Esophagus (tissue), 2 donors: ENCODE measurements around the gene RPP30. TPM values are rescaled to one million over a fixed set of nuclear protein-coding genes. Genes with fewer than 3 reads are reported as not detected.

Source experiments
- H3K27ac ChIP-seq, 2 donors: one replicate each; pipeline ENCODE4 v1.5.1; 2013; ENCODE audit warnings: low read depth in 2 of 2, mild to moderate bottlenecking in 2 of 2, inconsistent platforms in 1 of 2, low read length in 1 of 2, moderate library complexity in 1 of 2
- H3K27me3 ChIP-seq, 2 donors: one replicate each; pipeline ENCODE4 v1.6.1; 2013; ENCODE audit warnings: low read length in 2 of 2, control low read depth in 1 of 2, mild to moderate bottlenecking in 1 of 2; ENCODE audit not compliant: insufficient read depth in 2 of 2, control insufficient read depth in 1 of 2
- H3K36me3 ChIP-seq, 2 donors: one replicate each; pipeline ENCODE4 v1.6.1; 2013; ENCODE audit warnings: low read length in 1 of 2; ENCODE audit not compliant: control insufficient read depth in 2 of 2, insufficient read depth in 2 of 2
- H3K4me1 ChIP-seq, 2 donors: one replicate each; pipeline ENCODE4 v1.6.1; 2013; ENCODE audit warnings: low read length in 1 of 2; ENCODE audit not compliant: control insufficient read depth in 2 of 2, insufficient read depth in 2 of 2
- H3K4me3 ChIP-seq, 2 donors: one replicate each; pipeline ENCODE4 v1.5.1; 2013; ENCODE audit warnings: low read length in 2 of 2, mild to moderate bottlenecking in 2 of 2, low read depth in 1 of 2, moderate library complexity in 1 of 2
- H3K9me3 ChIP-seq, 2 donors: one replicate each; pipeline ENCODE4 v1.6.1; 2013; ENCODE audit warnings: mild to moderate bottlenecking in 2 of 2, low read depth in 1 of 2, low read length in 1 of 2, moderate library complexity in 1 of 2; ENCODE audit not compliant: control insufficient read depth in 2 of 2, insufficient read depth in 1 of 2
- WGBS, 2 donors: extraction: QIAGEN DNeasy Blood & Tissue Kit; methylation state at CpG; one replicate each; pipeline ENCODE4 v1.1.7; 2013; 5-methylcytosine and 5-hydroxymethylcytosine counted together
- polyA plus RNA-seq, 2 donors: library from polyadenylated mRNA; stranded (reverse); fragments of 200-250 nt; gene quantifications; one replicate each; pipeline ENCODE4 v1.2.3, GENCODE V29; 2013
- donor health status: healthy with polysubstance abuse.
- donor health status: Bipolar disorder and iron deficiency.

Gene RPP30
- 10 to 100 TPM; 21.7 to 25.0 TPM for polyA plus RNA-seq

- Histone ChIP-seq H3K4me3 (peak within 1 kb of the TSS; percentile 83 to 95), H3K27me3 (no peaks in the 10 kb centered on the region), H3K36me3 (peaks cover 3 to 7% of the 10 kb centered on the region in 2 donors), H3K9me3 (no peaks in the 10 kb centered on the region), H3K27ac (peak within 1 kb of the TSS; percentile 3 to 86), H3K4me1 (peaks cover 0 to 2% of the 10 kb centered on the region in 2 donors)
- 0% methylated on average over 43 of the region's 43 CpGs for WGBS, 2 donors
Measured at GRCh38 chr10:90871766-90872647, at the start of gene RPP30. Gene RPP30 (plus strand): TSS chr10:90871974. CDS start chr10:90871987, 13 bp downstream.

GRCh38 chr10:90822508-90822907, 49.3 kb upstream of the RPP30 start:
- H3K4me3 ChIP-seq, result no peak overlapping the region
- H3K36me3 ChIP-seq, result no peaks in the 10 kb centered on the region
- H3K27ac ChIP-seq, result no peak overlapping the region
- 77 to 81% methylated on average over 1 of the region's 1 CpG for WGBS, 2 donors
- H3K27me3 ChIP-seq, result no peaks in the 10 kb centered on the region
- H3K9me3 ChIP-seq, result peaks cover 0 to 4% of the 10 kb centered on the region in 2 donors
- no peaks in the 10 kb centered on the region for H3K4me1 ChIP-seq

GRCh38 chr10:90832111-90832510, 39.7 kb upstream of the RPP30 start:
- Histone ChIP-seq H3K4me3 (no peak overlapping the region), H3K27me3 (no peaks in the 10 kb centered on the region), H3K9me3 (no peaks in the 10 kb centered on the region), H3K36me3 (no peaks in the 10 kb centered on the region), H3K27ac (no peak overlapping the region), H3K4me1 (no peaks in the 10 kb centered on the region)
- WGBS, 2 donors, result 88 to 90% methylated on average over 17 of the region's 17 CpGs

GRCh38 chr10:90834326-90834725, 37.4 kb upstream of the RPP30 start:
- 56 to 60% methylated on average over 3 of the region's 3 CpGs for WGBS, 2 donors
- H3K4me1 ChIP-seq, result no peaks in the 10 kb centered on the region
- no peak overlapping the region for H3K27ac ChIP-seq
- peaks cover 0 to 2% of the 10 kb centered on the region in 2 donors for H3K9me3 ChIP-seq
- no peaks in the 10 kb centered on the region for H3K27me3 ChIP-seq
- no peak overlapping the region for H3K4me3 ChIP-seq
- H3K36me3 ChIP-seq, result no peaks in the 10 kb centered on the region

GRCh38 chr10:90837486-90837885, 34.3 kb upstream of the RPP30 start:
- Histone ChIP-seq H3K9me3 (peaks cover 0 to 2% of the 10 kb centered on the region in 2 donors), H3K4me3 (no peak overlapping the region), H3K4me1 (no peaks in the 10 kb centered on the region), H3K36me3 (no peaks in the 10 kb centered on the region), H3K27ac (no peak overlapping the region), H3K27me3 (no peaks in the 10 kb centered on the region)
- 63 to 68% methylated on average over 1 of the region's 1 CpG for WGBS, 2 donors

GRCh38 chr10:90842725-90843124, 29.0 kb upstream of the RPP30 start:
- no peaks in the 10 kb centered on the region for H3K27me3 ChIP-seq
- peaks cover 0 to 2% of the 10 kb centered on the region in 2 donors for H3K9me3 ChIP-seq
- H3K36me3 ChIP-seq, result no peaks in the 10 kb centered on the region
- WGBS, 2 donors, result 79 to 84% methylated on average over 1 of the region's 1 CpG
- no peak overlapping the region for H3K27ac ChIP-seq
- H3K4me3 ChIP-seq, result no peak overlapping the region
- H3K4me1 ChIP-seq, result no peaks in the 10 kb centered on the region

GRCh38 chr10:90845726-90846125, 26.0 kb upstream of the RPP30 start:
- Histone ChIP-seq H3K4me3 (no peak overlapping the region), H3K27me3 (no peaks in the 10 kb centered on the region), H3K9me3 (no peaks in the 10 kb centered on the region), H3K36me3 (no peaks in the 10 kb centered on the region), H3K4me1 (no peaks in the 10 kb centered on the region), H3K27ac (no peak overlapping the region)
- WGBS, 2 donors, result 80 to 83% methylated on average over 3 of the region's 3 CpGs

- WGBS, 2 donors, result 80% methylated on average over 1 of the region's 1 CpG
- Histone ChIP-seq H3K27ac (no peak overlapping the region), H3K36me3 (no peaks in the 10 kb centered on the region), H3K4me3 (no peak overlapping the region), H3K27me3 (no peaks in the 10 kb centered on the region), H3K4me1 (no peaks in the 10 kb centered on the region), H3K9me3 (no peaks in the 10 kb centered on the region)
Measured at GRCh38 chr10:90846746-90847145, 25.0 kb upstream of the RPP30 start.

GRCh38 chr10:90847436-90847835, 24.3 kb upstream of the RPP30 start:
- H3K27me3 ChIP-seq, result no peaks in the 10 kb centered on the region
- no peaks in the 10 kb centered on the region for H3K9me3 ChIP-seq
- H3K36me3 ChIP-seq, result no peaks in the 10 kb centered on the region
- H3K4me3 ChIP-seq, result no peak overlapping the region
- no peak overlapping the region for H3K27ac ChIP-seq
- no peaks in the 10 kb centered on the region for H3K4me1 ChIP-seq
- 14 to 32% methylated on average over 1 of the region's 1 CpG for WGBS, 2 donors
